ENCODE measurements around the gene STKLD1. TPM values are rescaled to one million over a fixed set of nuclear protein-coding genes. Genes with fewer than 3 reads are reported as not detected.

The STKLD1 gene
- total and polyA plus RNA-seq, 9 of the 15 experiments (the other 6 are each of a cell fraction or from before 2014, with no cell fraction given) = 0.10 to 0.65 (median 0.33) TPM; not detected in 2

DNA sequence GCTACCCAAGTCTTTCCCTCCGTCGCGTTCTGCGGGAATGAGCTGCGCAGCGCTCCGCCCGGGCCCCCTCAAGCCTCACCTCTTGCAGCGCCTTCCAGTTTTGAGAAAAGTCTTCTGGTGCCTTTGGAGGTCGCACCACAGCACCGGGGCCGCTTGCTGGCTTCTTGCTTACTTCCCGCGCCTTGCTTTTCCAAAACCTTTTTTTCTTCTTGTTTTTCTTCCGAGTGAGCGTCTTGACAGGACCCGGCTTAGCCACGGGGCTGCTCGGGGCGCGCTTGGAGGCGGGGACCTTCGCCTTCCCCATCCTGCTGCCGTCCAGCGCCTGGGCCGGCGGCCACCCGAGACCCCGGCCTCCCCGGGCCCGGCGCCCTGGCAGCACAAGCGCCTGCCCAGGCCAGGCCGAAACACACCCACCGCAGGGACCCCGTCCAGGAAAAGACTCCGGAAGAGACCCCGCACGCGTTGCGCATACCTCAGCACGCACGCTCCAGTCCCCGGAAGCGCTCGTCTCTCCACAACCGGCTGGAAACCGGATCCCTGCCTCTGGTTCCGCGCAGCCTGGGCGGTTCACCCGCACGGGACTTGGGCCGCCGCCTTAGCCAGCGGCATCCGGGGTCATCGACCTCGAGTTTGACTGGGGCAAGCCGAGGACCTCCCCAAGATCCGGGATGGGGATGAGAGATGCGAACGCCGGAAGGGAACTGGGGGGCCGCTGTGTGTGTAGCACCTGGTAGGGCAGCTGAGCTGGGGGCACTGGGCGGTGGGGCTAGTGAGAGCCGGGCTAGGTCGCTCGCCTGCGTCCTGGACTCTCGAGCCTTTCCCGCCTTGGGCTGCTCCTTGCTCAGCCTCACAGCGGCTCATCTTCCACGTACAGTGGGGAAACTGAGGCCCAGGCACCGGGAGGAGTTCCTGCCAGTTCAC lies 41.6 kb downstream of the STKLD1 start, which contains the start of gene REXO4 (continued):
- TF ChIP-seq, protein P1, sequence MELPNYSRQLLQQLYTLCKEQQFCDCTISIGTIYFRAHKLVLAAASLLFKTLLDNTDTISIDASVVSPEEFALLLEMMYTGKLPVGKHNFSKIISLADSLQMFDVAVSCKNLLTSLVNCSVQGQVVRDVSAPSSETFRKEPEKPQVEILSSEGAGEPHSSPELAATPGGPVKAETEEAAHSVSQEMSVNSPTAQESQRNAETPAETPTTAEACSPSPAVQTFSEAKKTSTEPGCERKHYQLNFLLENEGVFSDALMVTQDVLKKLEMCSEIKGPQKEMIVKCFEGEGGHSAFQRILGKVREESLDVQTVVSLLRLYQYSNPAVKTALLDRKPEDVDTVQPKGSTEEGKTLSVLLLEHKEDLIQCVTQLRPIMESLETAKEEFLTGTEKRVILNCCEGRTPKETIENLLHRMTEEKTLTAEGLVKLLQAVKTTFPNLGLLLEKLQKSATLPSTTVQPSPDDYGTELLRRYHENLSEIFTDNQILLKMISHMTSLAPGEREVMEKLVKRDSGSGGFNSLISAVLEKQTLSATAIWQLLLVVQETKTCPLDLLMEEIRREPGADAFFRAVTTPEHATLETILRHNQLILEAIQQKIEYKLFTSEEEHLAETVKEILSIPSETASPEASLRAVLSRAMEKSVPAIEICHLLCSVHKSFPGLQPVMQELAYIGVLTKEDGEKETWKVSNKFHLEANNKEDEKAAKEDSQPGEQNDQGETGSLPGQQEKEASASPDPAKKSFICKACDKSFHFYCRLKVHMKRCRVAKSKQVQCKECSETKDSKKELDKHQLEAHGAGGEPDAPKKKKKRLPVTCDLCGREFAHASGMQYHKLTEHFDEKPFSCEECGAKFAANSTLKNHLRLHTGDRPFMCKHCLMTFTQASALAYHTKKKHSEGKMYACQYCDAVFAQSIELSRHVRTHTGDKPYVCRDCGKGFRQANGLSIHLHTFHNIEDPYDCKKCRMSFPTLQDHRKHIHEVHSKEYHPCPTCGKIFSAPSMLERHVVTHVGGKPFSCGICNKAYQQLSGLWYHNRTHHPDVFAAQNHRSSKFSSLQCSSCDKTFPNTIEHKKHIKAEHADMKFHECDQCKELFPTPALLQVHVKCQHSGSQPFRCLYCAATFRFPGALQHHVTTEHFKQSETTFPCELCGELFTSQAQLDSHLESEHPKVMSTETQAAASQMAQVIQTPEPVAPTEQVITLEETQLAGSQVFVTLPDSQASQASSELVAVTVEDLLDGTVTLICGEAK (IDR thresholded peaks at IDR 0.05) = peak; percentile 100
- TF ChIP-seq, protein P1 (CRISPR knock-in tag; IDR thresholded peaks at IDR 0.05) = no peak
- TF ChIP-seq CCNT2 (IDR thresholded peaks at IDR 0.05; ENCODE audit: borderline replicate concordance, extremely low read depth, insufficient read length, low read depth, low read length) = peak; percentile 57
- TF ChIP-seq POLR2A (conservative IDR thresholded peaks at IDR 0.05) = peak; percentile 82
- TF ChIP-seq ZNF778 (CRISPR knock-in tag; IDR thresholded peaks at IDR 0.05) = no peak
- TF ChIP-seq ZNF347 (CRISPR knock-in tag; IDR thresholded peaks at IDR 0.05; ENCODE audit: low read depth) = no peak
- TF ChIP-seq HSF4 (CRISPR knock-in tag; IDR thresholded peaks at IDR 0.05; ENCODE audit: borderline replicate concordance) = no peak
- TF ChIP-seq HNRNPH1 (optimal IDR thresholded peaks at IDR 0.05; ENCODE audit: low read depth, low read length) = no peak
- no peak for TF ChIP-seq SRSF7 (optimal IDR thresholded peaks at IDR 0.05; ENCODE audit: low read depth, low read length)
- TF ChIP-seq NFE2 (IDR thresholded peaks at IDR 0.05; ENCODE audit: low read depth) = no peak
- TF ChIP-seq, protein P2, sequence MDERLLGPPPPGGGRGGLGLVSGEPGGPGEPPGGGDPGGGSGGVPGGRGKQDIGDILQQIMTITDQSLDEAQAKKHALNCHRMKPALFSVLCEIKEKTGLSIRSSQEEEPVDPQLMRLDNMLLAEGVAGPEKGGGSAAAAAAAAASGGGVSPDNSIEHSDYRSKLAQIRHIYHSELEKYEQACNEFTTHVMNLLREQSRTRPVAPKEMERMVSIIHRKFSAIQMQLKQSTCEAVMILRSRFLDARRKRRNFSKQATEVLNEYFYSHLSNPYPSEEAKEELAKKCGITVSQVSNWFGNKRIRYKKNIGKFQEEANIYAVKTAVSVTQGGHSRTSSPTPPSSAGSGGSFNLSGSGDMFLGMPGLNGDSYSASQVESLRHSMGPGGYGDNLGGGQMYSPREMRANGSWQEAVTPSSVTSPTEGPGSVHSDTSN (CRISPR knock-in tag; IDR thresholded peaks at IDR 0.05; ENCODE audit: low read depth) = no peak
- TF ChIP-seq, protein P2 (tag; conservative IDR thresholded peaks at IDR 0.05; ENCODE audit: low read depth) = no peak
- TF ChIP-seq KAT8 (IDR thresholded peaks at IDR 0.05; ENCODE audit: low read depth) = peak; percentile 77; the same call in 1 of the 2 replicates
- TF ChIP-seq SMAD3 (CRISPR knock-in tag; conservative IDR thresholded peaks at IDR 0.05) = no peak

All from K562 (cell line).